Measurements from ENCODE around the gene TMEM139. TPM values are rescaled to one million over a fixed set of nuclear protein-coding genes. Genes with fewer than 3 reads are reported as not detected.

Gene TMEM139
- total RNA-seq, 2 experiments from 2014 or later, result 0.29 to 0.70 TPM

DNA sequence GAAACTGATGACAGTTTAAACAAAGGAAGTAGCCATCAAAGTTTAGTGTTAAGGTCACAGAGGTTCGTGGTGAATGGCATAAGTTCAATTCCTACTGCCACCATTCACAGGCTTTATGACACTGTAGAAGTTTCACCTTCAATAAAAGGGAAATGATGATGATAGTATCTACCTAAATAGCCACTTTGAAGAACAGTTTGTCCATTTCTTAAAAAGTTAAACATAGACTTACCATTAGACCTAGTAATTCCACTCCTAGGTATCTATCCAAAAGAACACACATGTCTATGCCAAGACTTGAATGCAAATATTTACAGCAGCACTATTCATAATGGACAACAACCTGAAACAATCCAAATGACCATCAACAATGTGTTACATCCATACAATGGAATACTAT lies 40.4 kb upstream of the TMEM139 start:
- intact Hi-C loops (cut with micrococcal nuclease), result loop anchor here (10.0 kb wide), 2 partner anchors 530 to 1580 kb away; no protein-coding TSS in a partner anchor
- no peak overlapping the region for H3K4me3 Mint-ChIP-seq

DNA sequence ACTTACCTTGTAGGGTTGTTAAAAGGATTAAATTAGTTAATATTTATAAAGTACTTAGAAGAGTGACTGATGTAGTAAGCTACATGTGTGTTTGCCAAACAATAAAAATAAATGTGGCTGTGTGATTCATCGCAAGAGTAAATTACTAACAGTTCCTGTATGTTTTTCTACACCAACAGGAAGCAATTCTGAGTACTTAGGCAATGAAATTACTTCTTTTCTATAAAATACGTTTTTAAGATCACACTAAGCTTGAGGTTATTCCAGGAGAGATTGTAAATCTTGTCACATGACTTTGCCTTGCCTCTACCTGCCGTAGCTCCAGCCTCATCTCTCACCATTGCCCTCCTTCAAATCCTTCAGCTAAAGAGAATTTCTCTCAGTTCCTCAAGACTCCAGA lies 39.6 kb upstream of the TMEM139 start:
- Mint-ChIP-seq H3K4me3 (peak overlapping the region; percentile 20), H3K36me3 (peaks cover 16% of the 10 kb centered on the region), H3K4me1 (ENCODE audit: low read depth) (peaks cover 67% of the 10 kb centered on the region), H3K9me3 (peaks cover 13% of the 10 kb centered on the region), H3K27ac (peak overlapping the region; percentile 82), H3K27me3 (no peaks in the 10 kb centered on the region)
- ChIA-PET POLR2A (interaction anchor here (1.0 to 1.5 kb wide), 5 partner anchors 18 to 51 kb away, joined by 3 to 5 read pairs (median 4); partner anchors contain the start of genes CASP2 and GSTK1), CTCF (interaction anchor here (0.8 to 1.6 kb wide), 14 partner anchors 10 to 172 kb away, joined by 3 to 9 read pairs (median 3); partner anchors contain the start of genes CASP2 and GSTK1)
- intact Hi-C loops (cut with micrococcal nuclease), result loop anchor here (1.0 to 10.0 kb wide), 6 partner anchors 18 to 1580 kb away; partner anchors contain the start of gene GSTK1
- no peak for DNase-seq

More for the DNA sequence above, 40.4 kb upstream of the TMEM139 start:
- Mint-ChIP-seq H3K36me3 (peaks cover 10% of the 10 kb centered on the region), H3K4me1 (ENCODE audit: low read depth) (peaks cover 61% of the 10 kb centered on the region), H3K9me3 (peaks cover 7% of the 10 kb centered on the region), H3K27ac (peak overlapping the region; percentile 66), H3K27me3 (no peaks in the 10 kb centered on the region)
- CTCF ChIA-PET, result interaction anchor here (1.2 to 2.0 kb wide), 8 partner anchors 14 to 65 kb away, joined by 3 to 11 read pairs (median 4); partner anchors contain the start of genes CASP2 and GSTK1
- DNase-seq, result no peak
- POLR2A ChIA-PET, result interaction anchor here (1.0 to 1.5 kb wide), 4 partner anchors 44 to 52 kb away, joined by 3 to 4 read pairs (median 3); partner anchors contain the start of gene CASP2

DNA sequence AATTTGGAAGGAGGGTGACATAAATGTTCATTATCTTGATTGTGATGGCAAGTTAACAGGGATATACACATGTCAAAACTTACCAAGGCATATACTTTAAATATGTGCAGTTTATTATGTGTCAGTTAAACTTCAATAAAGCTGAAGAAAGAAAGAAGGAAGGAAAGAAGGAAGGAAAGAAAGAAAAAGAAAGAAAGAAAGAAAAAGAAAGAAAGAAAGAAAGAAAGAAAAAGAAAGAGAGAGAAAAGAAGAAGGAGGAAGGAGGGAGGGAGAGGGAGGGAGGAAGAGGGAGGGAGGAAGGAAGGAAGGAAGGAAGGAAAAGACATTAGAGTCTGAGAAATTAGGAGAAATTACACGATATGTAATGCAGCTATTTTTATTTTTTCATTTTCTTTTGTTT lies 37.4 kb upstream of the TMEM139 start:
- DNase-seq, result no peak
- Mint-ChIP-seq H3K4me3 (no peak overlapping the region), H3K27me3 (no peaks in the 10 kb centered on the region), H3K27ac (no peak overlapping the region), H3K36me3 (peaks cover 18% of the 10 kb centered on the region), H3K4me1 (ENCODE audit: low read depth) (peaks cover 79% of the 10 kb centered on the region), H3K9me3 (peaks cover 20% of the 10 kb centered on the region)
- ChIA-PET POLR2A (no interaction called here), CTCF (interaction anchor here (1.6 to 2.1 kb wide), 2 partner anchors 9 to 11 kb away, joined by 8 to 9 read pairs; no protein-coding TSS in a partner anchor)
- intact Hi-C loops (cut with micrococcal nuclease), result loop anchor here (10.0 kb wide), 2 partner anchors 533 to 1577 kb away; no protein-coding TSS in a partner anchor

DNA sequence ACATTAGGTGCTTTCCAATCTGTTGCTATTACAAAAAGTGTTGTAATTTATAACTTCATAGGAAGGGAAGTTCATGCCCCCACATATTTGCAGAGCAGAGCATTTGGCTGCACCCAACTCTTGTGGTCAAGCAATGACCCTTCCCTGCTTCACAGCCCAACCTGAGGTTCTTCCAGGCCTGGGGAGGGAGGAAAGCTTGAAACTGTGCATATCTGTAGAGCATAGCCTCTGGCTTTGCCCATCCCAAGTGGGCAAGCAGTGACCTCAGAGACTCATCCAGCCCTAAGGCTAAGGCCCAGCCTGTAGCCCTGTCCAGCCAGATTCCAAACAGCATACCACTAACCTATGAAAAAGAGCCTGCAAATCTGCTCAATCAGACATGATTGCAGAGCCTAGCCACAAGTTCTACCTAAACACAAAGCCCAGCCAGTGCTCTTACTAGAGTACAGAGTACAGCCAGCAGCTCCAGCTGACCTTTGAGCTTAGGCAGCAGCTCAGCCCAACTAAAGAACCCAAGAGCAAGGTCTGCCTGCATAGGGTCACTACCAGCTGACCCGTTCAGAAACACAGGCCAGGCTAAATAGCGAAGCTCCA lies 35.9 kb upstream of the TMEM139 start:
- DNase-seq, result no peak
- no peaks in the 10 kb centered on the region for H3K27me3 Mint-ChIP-seq
- POLR2A ChIA-PET, result interaction anchor here (2.5 kb wide), 1 partner anchor 14 kb away, joined by 10 read pairs; the partner anchor contains the start of gene GSTK1
- no peak overlapping the region for H3K27ac Mint-ChIP-seq
- intact Hi-C loops (cut with micrococcal nuclease), result loop anchor here (10.0 kb wide), 2 partner anchors 534 to 1576 kb away; no protein-coding TSS in a partner anchor
- CTCF ChIA-PET, result interaction anchor here (1.2 to 3.4 kb wide), 5 partner anchors 7 to 51 kb away, joined by 3 to 24 read pairs (median 8); partner anchors contain the start of gene GSTK1
- peaks cover 77% of the 10 kb centered on the region for H3K4me1 Mint-ChIP-seq (ENCODE audit: low read depth)
- H3K9me3 Mint-ChIP-seq, result peaks cover 28% of the 10 kb centered on the region
- no peak overlapping the region for H3K4me3 Mint-ChIP-seq
- H3K36me3 Mint-ChIP-seq, result peaks cover 28% of the 10 kb centered on the region

DNA sequence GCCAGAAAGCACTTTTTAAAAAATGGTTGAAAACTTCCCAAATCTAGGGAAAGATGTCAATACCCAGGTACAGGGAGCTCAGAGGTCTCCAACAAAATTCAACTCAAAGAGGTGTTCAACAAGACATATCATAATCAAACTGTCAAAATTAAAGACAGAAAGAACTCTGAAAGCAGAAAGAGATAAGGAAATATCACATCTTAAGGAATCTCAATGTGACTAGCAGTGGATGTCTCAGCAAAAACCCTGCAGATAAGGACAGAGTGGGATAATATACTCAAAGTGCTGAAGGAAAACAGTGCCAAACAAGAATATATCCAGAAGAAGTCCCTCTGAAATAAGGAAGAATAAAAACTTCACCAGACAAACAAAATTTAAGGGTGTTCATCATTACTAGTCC lies 34.6 kb upstream of the TMEM139 start:
- Mint-ChIP-seq H3K36me3 (peaks cover 34% of the 10 kb centered on the region), H3K27ac (peak overlapping the region; percentile 79), H3K4me3 (no peak overlapping the region), H3K9me3 (peaks cover 34% of the 10 kb centered on the region), H3K4me1 (ENCODE audit: low read depth) (peaks cover 76% of the 10 kb centered on the region), H3K27me3 (no peaks in the 10 kb centered on the region)
- ChIA-PET POLR2A (interaction anchor here (2.5 kb wide), 1 partner anchor 13 kb away, joined by 10 read pairs; the partner anchor contains the start of gene GSTK1), CTCF (interaction anchor here (1.1 to 3.4 kb wide), 3 partner anchors 9 to 50 kb away, joined by 3 to 24 read pairs (median 8); no protein-coding TSS in a partner anchor)
- intact Hi-C loops (cut with micrococcal nuclease), result no loop called here
- no peak for DNase-seq

DNA sequence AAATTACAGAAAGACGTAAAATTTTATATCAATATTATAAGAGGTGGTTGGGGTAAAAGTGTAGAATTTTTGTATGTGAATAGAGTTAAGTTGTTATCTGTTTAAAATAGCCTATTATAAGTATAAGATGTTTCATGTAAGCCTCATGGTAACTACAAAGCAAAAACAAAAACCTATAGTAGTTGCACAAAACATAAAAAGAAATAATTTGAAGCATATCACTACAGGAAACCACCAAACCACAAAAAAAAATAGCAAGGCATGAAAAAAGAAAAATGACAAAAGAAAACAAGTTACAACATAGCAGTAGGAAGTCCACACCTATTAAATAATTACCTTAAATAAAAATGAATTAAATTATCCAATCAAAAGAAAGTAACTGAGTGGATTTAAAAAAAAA lies 33.9 kb upstream of the TMEM139 start:
- intact Hi-C loops (cut with micrococcal nuclease), result no loop called here
- DNase-seq, result no peak
- Mint-ChIP-seq H3K4me1 (ENCODE audit: low read depth) (peaks cover 76% of the 10 kb centered on the region), H3K4me3 (no peak overlapping the region), H3K27me3 (no peaks in the 10 kb centered on the region), H3K27ac (peak overlapping the region; percentile 79), H3K9me3 (peaks cover 33% of the 10 kb centered on the region), H3K36me3 (peaks cover 34% of the 10 kb centered on the region)
- ChIA-PET CTCF (interaction anchor here (1.1 to 3.4 kb wide), 2 partner anchors 10 to 36 kb away, joined by 3 to 24 read pairs; no protein-coding TSS in a partner anchor), POLR2A (interaction anchor here (2.5 kb wide), 1 partner anchor 12 kb away, joined by 10 read pairs; the partner anchor contains the start of gene GSTK1)

DNA sequence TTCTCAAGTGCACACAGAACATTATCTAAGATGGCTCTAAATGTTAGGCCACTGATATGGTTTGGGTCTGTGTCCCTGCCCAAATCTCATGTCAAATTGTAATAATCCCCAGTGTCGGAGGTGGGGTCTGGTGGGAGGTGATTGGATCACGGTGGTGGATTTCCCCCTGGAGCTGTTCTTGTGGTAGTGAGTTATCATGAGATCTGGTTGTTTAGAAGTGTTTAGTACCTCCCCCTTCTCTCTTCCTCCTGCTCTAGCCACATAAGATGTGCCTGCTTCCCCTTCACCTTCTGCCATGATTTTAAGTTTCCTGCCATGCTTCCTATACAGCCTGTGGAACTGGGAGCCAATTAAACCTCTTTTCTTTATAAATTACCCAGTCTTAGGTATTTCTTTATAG lies 32.8 kb upstream of the TMEM139 start:
- Mint-ChIP-seq H3K9me3 (peaks cover 31% of the 10 kb centered on the region), H3K27me3 (no peaks in the 10 kb centered on the region), H3K27ac (peak overlapping the region; percentile 30), H3K36me3 (peaks cover 30% of the 10 kb centered on the region), H3K4me3 (no peak overlapping the region), H3K4me1 (ENCODE audit: low read depth) (peaks cover 73% of the 10 kb centered on the region)
- DNase-seq, result peak; percentile 39
- ChIA-PET CTCF (interaction anchor here (1.3 to 3.4 kb wide), 2 partner anchors 11 to 48 kb away, joined by 5 to 24 read pairs; no protein-coding TSS in a partner anchor), POLR2A (no interaction called here)
- intact Hi-C loops (cut with micrococcal nuclease), result no loop called here

DNA sequence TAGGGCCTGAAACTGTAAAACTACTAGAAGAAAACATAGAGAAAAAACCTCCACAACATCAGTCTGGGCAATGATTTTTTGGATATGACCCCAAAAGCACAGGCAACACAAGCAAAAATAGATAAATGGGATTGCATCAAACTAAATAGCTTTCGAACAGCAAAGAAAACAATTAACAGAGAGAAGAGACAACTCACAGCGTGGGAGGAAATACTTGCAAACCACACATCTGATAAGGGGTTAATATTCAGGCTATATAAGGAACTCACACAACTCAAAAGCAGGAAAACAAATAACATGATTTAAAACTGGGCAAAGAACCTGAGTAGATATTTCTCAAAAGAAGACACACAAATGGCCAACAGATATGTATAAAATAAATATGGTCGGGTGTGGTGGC lies 29.2 kb upstream of the TMEM139 start:
- H3K4me1 Mint-ChIP-seq (ENCODE audit: low read depth), result peaks cover 69% of the 10 kb centered on the region
- H3K9me3 Mint-ChIP-seq, result peaks cover 20% of the 10 kb centered on the region
- ChIA-PET POLR2A (interaction anchor here (0.6 to 1.2 kb wide), 2 partner anchors 8 to 28 kb away, joined by 3 to 6 read pairs; partner anchors contain the start of gene GSTK1), CTCF (interaction anchor here (0.7 to 4.9 kb wide), 7 partner anchors 8 to 125 kb away, joined by 3 to 43 read pairs (median 4); partner anchors contain the start of genes CASP2 and GSTK1)
- H3K27me3 Mint-ChIP-seq, result no peaks in the 10 kb centered on the region
- intact Hi-C loops (cut with micrococcal nuclease), result no loop called here
- DNase-seq, result no peak
- peaks cover 18% of the 10 kb centered on the region for H3K36me3 Mint-ChIP-seq
- H3K4me3 Mint-ChIP-seq, result no peak overlapping the region
- H3K27ac Mint-ChIP-seq, result peak overlapping the region; percentile 14

DNA sequence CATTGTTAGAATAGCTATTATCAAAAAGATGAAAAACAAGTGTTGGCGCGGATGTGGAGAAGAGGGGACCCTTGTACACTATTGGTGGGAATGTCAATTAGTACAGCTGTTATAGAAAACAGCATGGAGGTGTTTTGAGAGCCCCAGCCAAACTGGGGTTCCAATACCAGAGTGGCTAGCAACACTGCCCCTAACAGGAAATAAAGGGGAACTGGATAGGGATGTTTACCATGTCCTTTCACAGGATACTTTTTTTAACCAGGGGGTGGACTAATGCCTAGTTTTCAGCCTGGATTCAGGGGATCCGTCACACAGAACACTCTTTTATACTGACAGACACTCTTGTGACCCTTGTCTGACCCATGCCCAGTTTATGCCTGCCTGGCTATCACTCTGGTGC lies 28.4 kb upstream of the TMEM139 start:
- peaks cover 17% of the 10 kb centered on the region for H3K36me3 Mint-ChIP-seq
- peaks cover 68% of the 10 kb centered on the region for H3K4me1 Mint-ChIP-seq (ENCODE audit: low read depth)
- intact Hi-C loops (cut with micrococcal nuclease), result no loop called here
- no peaks in the 10 kb centered on the region for H3K27me3 Mint-ChIP-seq
- no peak for DNase-seq
- CTCF ChIA-PET, result interaction anchor here (0.9 to 4.9 kb wide), 6 partner anchors 9 to 48 kb away, joined by 3 to 43 read pairs (median 5); no protein-coding TSS in a partner anchor
- peak overlapping the region; percentile 46 for H3K27ac Mint-ChIP-seq
- no peak overlapping the region for H3K4me3 Mint-ChIP-seq
- POLR2A ChIA-PET, result no interaction called here
- H3K9me3 Mint-ChIP-seq, result peaks cover 20% of the 10 kb centered on the region

DNA sequence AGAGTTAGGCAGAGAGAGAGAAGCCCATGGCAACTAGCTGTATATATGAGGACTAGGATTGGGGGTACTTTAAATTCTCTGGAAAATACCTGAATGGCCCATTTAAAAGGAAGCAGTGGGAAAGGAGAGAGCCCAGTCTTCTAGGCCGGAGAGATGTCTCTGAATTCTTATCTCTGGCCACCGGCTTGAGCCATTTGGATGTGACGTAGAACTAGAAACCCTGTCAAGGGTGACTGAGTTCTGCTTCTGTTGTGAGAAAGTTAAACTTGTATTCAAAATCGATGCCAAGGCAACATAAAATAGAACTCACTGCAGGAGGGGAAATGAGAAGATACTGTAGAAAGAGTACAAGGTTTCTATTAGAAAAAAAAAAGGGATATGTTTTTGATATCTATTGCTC lies 27.8 kb upstream of the TMEM139 start:
- Mint-ChIP-seq H3K36me3 (peaks cover 17% of the 10 kb centered on the region), H3K4me1 (ENCODE audit: low read depth) (peaks cover 66% of the 10 kb centered on the region), H3K27me3 (no peaks in the 10 kb centered on the region), H3K27ac (peak overlapping the region; percentile 46), H3K4me3 (no peak overlapping the region), H3K9me3 (peaks cover 20% of the 10 kb centered on the region)
- intact Hi-C loops (cut with micrococcal nuclease), result no loop called here
- POLR2A ChIA-PET, result no interaction called here
- CTCF ChIA-PET, result interaction anchor here (0.6 to 4.9 kb wide), 9 partner anchors 9 to 177 kb away, joined by 3 to 43 read pairs (median 3); no protein-coding TSS in a partner anchor
- no peak for DNase-seq

DNA sequence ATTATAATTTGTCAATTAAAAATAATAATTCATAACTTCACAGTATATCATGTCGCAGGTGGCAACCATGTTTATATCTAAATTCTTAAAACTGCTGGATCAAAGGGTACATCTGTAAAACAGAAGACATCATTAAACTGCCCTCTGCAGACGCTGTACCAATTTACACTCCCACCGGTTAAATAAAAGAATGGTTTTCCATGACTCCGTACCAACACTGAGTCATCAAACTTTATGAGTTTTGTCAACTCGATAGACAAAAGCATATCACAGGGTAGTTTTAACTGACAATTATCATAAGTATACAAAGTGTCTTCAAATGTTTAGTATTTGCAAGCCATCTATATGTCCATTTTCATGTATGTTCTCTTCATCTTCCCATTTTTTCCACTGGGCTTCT lies 27.3 kb upstream of the TMEM139 start:
- POLR2A ChIA-PET, result no interaction called here
- Mint-ChIP-seq H3K4me3 (no peak overlapping the region), H3K36me3 (peaks cover 15% of the 10 kb centered on the region), H3K4me1 (ENCODE audit: low read depth) (peaks cover 65% of the 10 kb centered on the region), H3K27me3 (no peaks in the 10 kb centered on the region), H3K27ac (no peak overlapping the region), H3K9me3 (peaks cover 18% of the 10 kb centered on the region)
- intact Hi-C loops (cut with micrococcal nuclease), result no loop called here
- no peak for DNase-seq
- CTCF ChIA-PET, result interaction anchor here (0.6 to 4.9 kb wide), 9 partner anchors 10 to 178 kb away, joined by 3 to 43 read pairs (median 5); no protein-coding TSS in a partner anchor

DNA sequence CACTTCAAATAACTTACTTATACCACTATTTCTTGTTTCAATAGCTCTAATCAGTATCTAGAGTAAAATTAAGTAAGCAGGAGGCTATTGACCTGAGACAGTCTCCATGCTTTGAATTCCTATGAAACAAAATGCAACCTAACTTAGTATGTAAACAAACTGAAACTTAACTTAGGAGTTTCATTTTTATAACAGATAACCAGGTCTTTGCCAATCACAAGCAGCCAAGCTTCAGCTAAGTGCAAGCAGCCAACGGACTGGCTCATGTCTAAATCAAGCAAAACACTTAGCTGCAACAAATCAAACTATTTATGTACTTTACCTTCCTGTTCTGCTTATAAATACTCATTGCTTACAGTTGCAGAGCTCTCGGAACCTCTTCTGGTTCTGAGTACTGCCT lies 25.9 kb upstream of the TMEM139 start:
- DNase-seq, result peak; percentile 49
- POLR2A ChIA-PET, result no interaction called here
- intact Hi-C loops (cut with micrococcal nuclease), result loop anchor here (1.0 kb wide), 1 partner anchor 20 kb away; no protein-coding TSS in a partner anchor

More for the DNA sequence above, 25.9 kb upstream of the TMEM139 start:
- Mint-ChIP-seq H3K4me3 (peak overlapping the region; percentile 30), H3K36me3 (peaks cover 11% of the 10 kb centered on the region), H3K27me3 (no peaks in the 10 kb centered on the region), H3K27ac (peak overlapping the region; percentile 63), H3K9me3 (peaks cover 11% of the 10 kb centered on the region), H3K4me1 (ENCODE audit: low read depth) (peaks cover 65% of the 10 kb centered on the region)
- CTCF ChIA-PET, result interaction anchor here (0.9 to 4.9 kb wide), 6 partner anchors 12 to 121 kb away, joined by 3 to 43 read pairs (median 6); no protein-coding TSS in a partner anchor
